22Rv1 (cell line): ENCODE results near the gene FSIP1.

Source experiments
- H3K27ac ChIP-seq: fragments of 450-650 bp; 2 replicates; pipeline ENCODE4 v1.5.1; 2017
- CTCF ChIP-seq: fragments of 450-650 bp; IDR thresholded peaks from 2 replicates; pipeline ENCODE4 v1.5.1; 2017; ENCODE audit warnings: mild to moderate bottlenecking
- ZFX ChIP-seq: fragments of 450-650 bp; IDR thresholded peaks from 2 replicates; pipeline ENCODE4 v1.6.1; 2017; ENCODE audit warnings: antibody characterized with exemption, borderline replicate concordance

The FSIP1 gene

GRCh38 chr15:39710681-39711080, 72.0 kb downstream of the FSIP1 start:
- TF ChIP-seq ZFX (no peak), CTCF (no peak)
- H3K27ac ChIP-seq: no peak overlapping the region

- TF ChIP-seq CTCF (no peak), ZFX (no peak)
- no peak overlapping the region for H3K27ac ChIP-seq
Observed at GRCh38 chr15:39709941-39710340, 72.7 kb downstream of the FSIP1 start.

GRCh38 chr15:39706206-39706605, 76.4 kb downstream of the FSIP1 start:
- no peak overlapping the region for H3K27ac ChIP-seq
- TF ChIP-seq ZFX (no peak), CTCF (no peak)

- TF ChIP-seq ZFX: no peak
- TF ChIP-seq CTCF: no peak
- H3K27ac ChIP-seq: no peak overlapping the region
Observed at GRCh38 chr15:39704689-39705088, 78.0 kb downstream of the FSIP1 start.

- no peak for TF ChIP-seq CTCF
- no peak for TF ChIP-seq ZFX
- H3K27ac ChIP-seq: no peak overlapping the region
Observed at GRCh38 chr15:39704235-39704634, 78.4 kb downstream of the FSIP1 start.

- H3K27ac ChIP-seq: no peak overlapping the region
- TF ChIP-seq CTCF: no peak
- no peak for TF ChIP-seq ZFX
Observed at GRCh38 chr15:39701988-39702387, 80.7 kb downstream of the FSIP1 start.

GRCh38 chr15:39700375-39700700, 82.3 kb downstream of the FSIP1 start:
- TF ChIP-seq CTCF: no peak
- no peak for TF ChIP-seq ZFX
- no peak overlapping the region for H3K27ac ChIP-seq
